ENCODE measurements around the gene PLSCR1. TPM values are rescaled to one million over a fixed set of nuclear protein-coding genes. Genes with fewer than 3 reads are reported as not detected.

Gene PLSCR1
- total and polyA plus RNA-seq, 9 of the 15 experiments (the other 6 are each of a cell fraction or from before 2014, with no cell fraction given): 40.6 to 122 (median 69.1) TPM

GRCh38 chr3:146544002-146544928 is at the start of gene PLSCR1 (continued):
- no peak for TF ChIP-seq ZNF431 (CRISPR knock-in tag; IDR thresholded peaks at IDR 0.05)
- TF ChIP-seq FOXA3 (CRISPR knock-in tag; conservative IDR thresholded peaks at IDR 0.05 in 1 of 2, IDR thresholded peaks at IDR 0.05 in 1 of 2): no peak
- TF ChIP-seq BHLHE40 (IDR thresholded peaks at IDR 0.05; ENCODE audit: low read length): peak; percentile 34; the same call in 1 of the 2 replicates
- no peak for TF ChIP-seq HES1 (IDR thresholded peaks at IDR 0.05; ENCODE audit: low read depth)
- TF ChIP-seq POLR2B (IDR thresholded peaks at IDR 0.05; ENCODE audit: low read depth, partially characterized antibody): peak; percentile 74
- no peak for TF ChIP-seq ZFP30 (CRISPR knock-in tag; IDR thresholded peaks at IDR 0.05; ENCODE audit: borderline replicate concordance)
- TF ChIP-seq ATF2 (CRISPR knock-in tag; IDR thresholded peaks at IDR 0.05): no peak
- no peak; the same call in 1 of the 2 replicates for TF ChIP-seq ETV1 (tag; conservative IDR thresholded peaks at IDR 0.05; ENCODE audit: low read depth)
- TF ChIP-seq ZMIZ1 (IDR thresholded peaks at IDR 0.05; ENCODE audit: low read depth in 2 of 2, low read length in 2 of 2): no peak
- peak; percentile 56 to 72 for TF ChIP-seq FOXK2 (conservative IDR thresholded peaks at IDR 0.05 in 1 of 2, IDR thresholded peaks at IDR 0.05 in 1 of 2; ENCODE audit: low read depth in 2 of 2)
- peak; percentile 39 to 71; a peak in 2 of 4 replicates for TF ChIP-seq MNT (conservative IDR thresholded peaks at IDR 0.05)
- peak; percentile 77 for TF ChIP-seq AFF4 (CRISPR knock-in tag; IDR thresholded peaks at IDR 0.05)
- TF ChIP-seq RBM14 (IDR thresholded peaks at IDR 0.05; ENCODE audit: borderline replicate concordance, insufficient read depth, low read depth, low read length): no peak

Measured in K562 (cell line).